Mononuclear cell (primary cell): ENCODE data around the gene ZNF304. TPM values are rescaled to one million over a fixed set of nuclear protein-coding genes. Genes with fewer than 3 reads are reported as not detected.

Experiments used
- H3K27me3 ChIP-seq: 2 replicates; pipeline ENCODE4 v1.6.0; 2011; ENCODE audit warnings: low read length, control low read depth; ENCODE audit not compliant: insufficient read depth
- H3K4me1 ChIP-seq: 2 replicates; pipeline ENCODE4 v1.5.1; 2011; ENCODE audit warnings: mild to moderate bottlenecking, low read length, control low read depth; ENCODE audit not compliant: insufficient read depth
- H3K4me3 ChIP-seq: 2 replicates; pipeline ENCODE4 v1.5.1; 2011; ENCODE audit warnings: mild to moderate bottlenecking, low read length, moderate library complexity
- H3K9me3 ChIP-seq: 2 replicates; pipeline ENCODE4 v1.5.1; 2011; ENCODE audit warnings: low read depth, mild to moderate bottlenecking, control low read depth, low read length
- total RNA-seq: library from RNA; depleted of rRNA; stranded (reverse); fragments of >200 nt; gene quantifications from one replicate; pipeline ENCODE4 v1.2.3, GENCODE V29; 2012

ZNF304 gene
- total RNA-seq, 1 donor = 4.5 TPM

- H3K4me3 ChIP-seq = no peak overlapping the region
- no peaks in the 10 kb centered on the region for H3K4me1 ChIP-seq
- no peaks in the 10 kb centered on the region for H3K27me3 ChIP-seq
- H3K9me3 ChIP-seq = peaks cover 32% of the 10 kb centered on the region
Measured at GRCh38 chr19:57380923-57381322, 29.9 kb downstream of the ZNF304 start.

DNA sequence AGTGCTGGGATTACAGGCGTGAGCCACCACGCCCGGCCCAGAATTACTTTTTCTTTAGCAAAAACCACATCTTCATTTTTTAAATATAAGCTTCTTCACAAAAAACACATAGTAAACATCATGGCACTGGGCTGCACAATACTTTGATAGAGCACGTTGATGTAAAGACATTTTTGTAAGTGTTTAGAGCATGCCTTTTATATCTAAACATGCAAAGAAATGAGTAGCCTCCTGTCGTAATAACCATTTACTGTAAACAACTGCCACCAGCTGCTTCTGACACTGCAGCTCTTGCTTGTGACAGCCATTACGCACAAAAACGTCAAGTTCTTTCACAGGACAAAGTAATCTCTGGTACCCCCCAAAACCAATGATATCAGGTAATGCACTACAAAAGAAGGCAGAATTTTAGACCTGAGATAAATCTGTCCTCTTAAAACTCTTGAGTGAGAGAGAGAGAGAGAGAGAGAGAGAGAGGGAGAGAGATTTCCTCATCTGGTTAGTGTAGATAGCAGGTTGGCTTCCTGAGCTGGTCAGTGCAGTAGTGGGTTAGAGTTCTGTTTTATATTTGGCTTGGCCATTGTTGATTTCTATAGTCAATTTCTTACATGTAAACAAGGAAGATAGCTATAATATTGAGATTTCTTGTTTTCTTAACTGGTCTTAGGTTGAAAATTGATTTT, 31.9 kb downstream of the ZNF304 start:
- Histone ChIP-seq H3K4me1 (no peaks in the 10 kb centered on the region), H3K27me3 (no peaks in the 10 kb centered on the region), H3K4me3 (no peak overlapping the region), H3K9me3 (peaks cover 18% of the 10 kb centered on the region)

DNA sequence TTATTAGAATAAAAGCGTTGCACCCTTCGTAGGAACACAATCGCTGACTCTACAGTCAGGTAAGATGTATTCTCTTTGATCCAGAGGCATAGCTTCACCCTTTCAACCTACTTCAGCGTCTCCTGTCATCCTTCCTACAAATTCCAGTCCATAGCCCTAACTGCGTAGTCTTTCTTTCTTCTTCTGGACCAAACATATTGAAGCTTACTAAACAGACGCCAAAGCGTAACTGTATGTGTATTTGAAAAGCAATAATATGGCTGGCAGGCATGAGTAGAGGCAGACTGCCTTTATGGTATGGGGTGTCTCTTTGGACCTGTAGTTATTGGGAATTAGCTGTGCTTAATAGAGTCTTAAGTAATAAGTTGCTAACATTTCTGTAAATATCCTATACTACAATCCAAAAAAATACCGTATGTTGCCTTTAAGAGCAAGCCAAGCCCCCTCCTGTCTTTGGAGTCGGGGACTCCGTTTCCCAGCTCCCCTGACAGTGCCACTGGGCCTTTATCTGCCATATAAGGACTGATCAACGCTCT, 38.2 kb downstream of the ZNF304 start:
- Histone ChIP-seq H3K4me3 (peak overlapping the region; percentile 68), H3K9me3 (no peaks in the 10 kb centered on the region), H3K4me1 (peaks cover 18% of the 10 kb centered on the region), H3K27me3 (no peaks in the 10 kb centered on the region)

GRCh38 chr19:57389730-57390598, 38.9 kb downstream of the ZNF304 start, which contains the start of gene ZNF548:
Gene ZNF548, plus strand, starts transcription at chr19:57389854. Its CDS starts 246 bp downstream, at chr19:57390100.
- H3K4me1 ChIP-seq = peaks cover 18% of the 10 kb centered on the region
- H3K4me3 ChIP-seq = peak within 1 kb of the TSS; percentile 68
- no peaks in the 10 kb centered on the region for H3K27me3 ChIP-seq
- no peaks in the 10 kb centered on the region for H3K9me3 ChIP-seq

GRCh38 chr19:57395710-57396109, 44.6 kb downstream of the ZNF304 start:
- Histone ChIP-seq H3K4me1 (peaks cover 4% of the 10 kb centered on the region), H3K27me3 (no peaks in the 10 kb centered on the region), H3K9me3 (peaks cover 20% of the 10 kb centered on the region)

GRCh38 chr19:57398868-57399267, 47.8 kb downstream of the ZNF304 start:
- Histone ChIP-seq H3K9me3 (peaks cover 23% of the 10 kb centered on the region), H3K27me3 (no peaks in the 10 kb centered on the region), H3K4me1 (no peaks in the 10 kb centered on the region), H3K4me3 (no peak overlapping the region)

More at GRCh38 chr19:57395710-57396109, 44.6 kb downstream of the ZNF304 start:
- no peak overlapping the region for H3K4me3 ChIP-seq

- Histone ChIP-seq H3K27me3 (no peaks in the 10 kb centered on the region), H3K4me1 (no peaks in the 10 kb centered on the region), H3K9me3 (peaks cover 12% of the 10 kb centered on the region), H3K4me3 (no peak overlapping the region)
Measured at GRCh38 chr19:57403737-57404563, 52.9 kb downstream of the ZNF304 start.

DNA sequence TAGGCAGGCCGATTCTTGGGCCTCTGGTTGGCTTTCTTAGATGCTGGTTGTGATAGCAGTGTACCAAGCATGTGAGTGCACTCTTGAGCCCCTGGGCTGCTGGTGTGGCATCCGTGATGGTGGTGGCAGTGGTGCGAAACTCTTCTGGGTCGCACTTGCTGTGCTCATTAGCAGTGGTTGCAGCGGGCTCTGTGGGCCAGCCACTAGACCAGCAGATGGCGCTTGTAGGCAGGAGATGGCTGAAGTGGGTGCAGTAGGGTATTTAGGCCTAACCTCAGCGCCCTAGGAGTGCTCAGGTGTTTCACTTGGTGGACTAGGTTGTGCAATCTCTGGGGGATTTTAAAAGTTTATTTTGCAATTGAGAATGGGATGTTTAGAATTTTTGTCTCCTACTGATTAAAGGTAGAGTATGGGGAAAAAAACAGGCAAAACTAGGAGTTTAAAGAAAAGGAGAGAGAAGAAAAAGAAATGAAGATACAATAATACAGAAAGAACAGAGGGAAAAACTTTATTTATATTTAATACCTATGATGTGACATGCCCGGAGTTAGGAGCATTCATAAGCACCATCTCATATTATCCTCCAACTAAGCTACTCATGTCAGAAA, 55.5 kb downstream of the ZNF304 start:
- H3K4me3 ChIP-seq = no peak overlapping the region
- no peaks in the 10 kb centered on the region for H3K27me3 ChIP-seq
- no peaks in the 10 kb centered on the region for H3K9me3 ChIP-seq
- peaks cover 7% of the 10 kb centered on the region for H3K4me1 ChIP-seq

Other genes starting within 250 kb of the ZNF304 start
- gene USP29, start 231.3 kb upstream of the ZNF304 start, total RNA-seq = not detected
- gene ZIM3, start 206.1 kb upstream of the ZNF304 start, total RNA-seq = 0.10 TPM
- gene DUXA, start 183.8 kb upstream of the ZNF304 start, total RNA-seq = not detected
- gene ZNF264, start 159.8 kb upstream of the ZNF304 start, total RNA-seq = 37.5 TPM
- 0.31 TPM for gene AURKC, start 120.2 kb upstream of the ZNF304 start, total RNA-seq
- gene ZNF805, start 110.6 kb upstream of the ZNF304 start, total RNA-seq = 78.5 TPM
- 90.5 TPM for gene ZNF460, start 70.8 kb upstream of the ZNF304 start, total RNA-seq
- 5.6 TPM for gene ZNF543, start 30.8 kb upstream of the ZNF304 start, total RNA-seq
- 10.9 TPM for gene TRAPPC2B, start 12.3 kb downstream of the ZNF304 start, total RNA-seq
- 1.0 TPM for gene ZNF547, start 12.3 kb downstream of the ZNF304 start, total RNA-seq
- gene ZNF548, start 38.6 kb downstream of the ZNF304 start, total RNA-seq = 46.3 TPM
- gene ZNF17, start 59.9 kb downstream of the ZNF304 start, total RNA-seq = 8.1 TPM
- gene ZNF749, start 84.1 kb downstream of the ZNF304 start, total RNA-seq = 5.0 TPM
- 0.21 TPM for gene VN1R1, start 105.9 kb downstream of the ZNF304 start, total RNA-seq
- 2.6 TPM for gene ZNF772, start 126.3 kb downstream of the ZNF304 start, total RNA-seq
- 7.6 TPM for gene ZNF419, start 136.5 kb downstream of the ZNF304 start, total RNA-seq
- 11.3 TPM for gene ZNF773, start 148.7 kb downstream of the ZNF304 start, total RNA-seq
- 8.1 TPM for gene ZNF549, start 176.1 kb downstream of the ZNF304 start, total RNA-seq
- gene ZNF550, start 208.6 kb downstream of the ZNF304 start, total RNA-seq = 13.5 TPM
- 5.7 TPM for gene ZNF416, start 227.6 kb downstream of the ZNF304 start, total RNA-seq
- 8.4 TPM for gene ZIK1, start 232.9 kb downstream of the ZNF304 start, total RNA-seq
- 2.1 TPM for gene ZNF530, start 248.6 kb downstream of the ZNF304 start, total RNA-seq